K562 (cell line): ENCODE data around the gene PGM2L1. TPM values are rescaled to one million over a fixed set of nuclear protein-coding genes. Genes with fewer than 3 reads are reported as not detected.
A peak's percentile ranks its signal among the peaks of the same experiment; 100 is the strongest.

Source experiments
- BCOR ChIP-seq: fragments of 450-650 bp; IDR thresholded peaks from 2 replicates; pipeline ENCODE4 v1.6.1; 2016
- CBFA2T2 ChIP-seq: fragments of 450-650 bp; conservative IDR thresholded peaks from 2 replicates; pipeline ENCODE4 v1.6.1; 2017; ENCODE audit warnings: mild to moderate bottlenecking
- NBN ChIP-seq: fragments of 450-650 bp; IDR thresholded peaks from 2 replicates; pipeline ENCODE4 v1.6.1; 2016; ENCODE audit warnings: low read depth, mild to moderate bottlenecking
- NFE2L1 ChIP-seq: fragments of 450-650 bp; IDR thresholded peaks from 2 replicates; pipeline ENCODE4 v1.6.1; 2016; ENCODE audit warnings: missing genetic modification characterization, low read depth, mild to moderate bottlenecking, missing compliant biosample characterization, moderate library complexity, borderline replicate concordance
- RAD21 ChIP-seq, 2 experiments: fragments of 250-450 bp in 1 of 2; fragments of 450-650 bp in 1 of 2; sonication (Bioruptor Pico) in 1 of 2; formaldehyde crosslinking in 1 of 2; IDR thresholded peaks in 1 of 2; conservative IDR thresholded peaks in 1 of 2; 2 replicates each; pipeline versions ENCODE4 v1.4.0 to v1.8.0; 2020 to 2022; ENCODE audit warnings: mild to moderate bottlenecking in 2 of 2, moderate library complexity in 1 of 2
- SMC3 ChIP-seq: conservative IDR thresholded peaks from 2 replicates; pipeline ENCODE4 v1.6.1; 2011; ENCODE audit warnings: low read depth, low read length, improper control_type of control experiment; ENCODE audit not compliant: insufficient read depth
- ZFP36 ChIP-seq: fragments of 150-350 bp; IDR thresholded peaks from 2 replicates; pipeline ENCODE4 v1.6.1; 2018; ENCODE audit warnings: low read length, low read depth; ENCODE audit not compliant: partially characterized antibody
- ZNF444 ChIP-seq: fragments of 250-450 bp; sonication (Bioruptor Pico); IDR thresholded peaks from 2 replicates; pipeline ENCODE4 v1.4.0; 2020; ENCODE audit warnings: mild to moderate bottlenecking, moderate library complexity
- ZNF668 ChIP-seq: fragments of 250-450 bp; sonication (Bioruptor Pico); IDR thresholded peaks from 2 replicates; pipeline ENCODE4 v1.8.0; 2022; ENCODE audit warnings: mild to moderate bottlenecking, inconsistent platforms
- ZNF76 ChIP-seq: fragments of 250-450 bp; sonication (Bioruptor Pico); IDR thresholded peaks from 2 replicates; pipeline ENCODE4 v1.4.0; 2020; ENCODE audit warnings: mild to moderate bottlenecking, moderate library complexity, borderline replicate concordance
- polyA plus RNA-seq, 8 experiments: library from polyadenylated mRNA; depleted of rRNA in 4 of 8; stranded (reverse) in 5 of 8; unstranded in 3 of 8; fragments of >200 nt; fragmentation: Nextera tagmentation in 2 of 8; fragmentation: Illumina TruSeq in 1 of 8; extraction: Ambion mirVana in 2 of 8; extraction: Trizol in 1 of 8; gene quantifications; 2 replicates each; pipeline versions ENCODE4 v1.2.1 to v1.2.3, GENCODE V29; 2011 to 2014; ENCODE audit warnings: inconsistent platforms in 1 of 8, missing spikeins in 1 of 8
- total RNA-seq, 7 experiments: library from RNA; depleted of rRNA in 6 of 7; stranded (reverse); fragments of >200 nt in 6 of 7; fragmentation: Illumina TruSeq in 2 of 7; extraction: Trizol in 2 of 7; gene quantifications; 2 replicates each; pipeline versions ENCODE4 v1.2.1 to v1.2.3, GENCODE V29; 2011 to 2021; ENCODE audit warnings: low replicate concordance in 1 of 7
- TF ChIP-seq, protein P1 (sequence below): sonication (generic); formaldehyde crosslinking; IDR thresholded peaks from 2 replicates; pipeline ENCODE4 v1.9.0; 2022; ENCODE audit warnings: mild to moderate bottlenecking, missing genetic modification reagents
- TF ChIP-seq, protein P2 (sequence below): fragments of 250-450 bp; sonication (Bioruptor Pico); IDR thresholded peaks from 2 replicates; pipeline ENCODE4 v1.4.0; 2020; ENCODE audit warnings: mild to moderate bottlenecking, moderate library complexity
- TF ChIP-seq, protein P3 (sequence below): fragments of 450-650 bp; formaldehyde crosslinking; IDR thresholded peaks from 2 replicates; pipeline ENCODE4 v1.4.0; 2022; ENCODE audit warnings: missing genetic modification characterization
- TF ChIP-seq, protein P4 (sequence below): fragments of 450-650 bp; IDR thresholded peaks from 2 replicates; pipeline ENCODE4 v1.6.1; 2016; ENCODE audit warnings: mild to moderate bottlenecking
- TF ChIP-seq, protein P5 (sequence below), 3 experiments: IDR thresholded peaks in 2 of 3; conservative IDR thresholded peaks in 1 of 3; 2 replicates each; pipeline ENCODE4 v1.5.1; 2011 to 2012; ENCODE audit warnings: low read length in 3 of 3, mild to moderate bottlenecking in 3 of 3, control low read depth in 2 of 3, improper control_type of control experiment in 1 of 3, inconsistent platforms in 1 of 3, low read depth in 1 of 3, mixed read lengths in 1 of 3, moderate library complexity in 1 of 3; ENCODE audit not compliant: insufficient read depth in 2 of 3

PGM2L1 gene
- total and polyA plus RNA-seq, 9 of the 15 experiments (the other 6 are each of a cell fraction or from before 2014, with no cell fraction given) = 0.32 to 0.95 (median 0.63) TPM

DNA sequence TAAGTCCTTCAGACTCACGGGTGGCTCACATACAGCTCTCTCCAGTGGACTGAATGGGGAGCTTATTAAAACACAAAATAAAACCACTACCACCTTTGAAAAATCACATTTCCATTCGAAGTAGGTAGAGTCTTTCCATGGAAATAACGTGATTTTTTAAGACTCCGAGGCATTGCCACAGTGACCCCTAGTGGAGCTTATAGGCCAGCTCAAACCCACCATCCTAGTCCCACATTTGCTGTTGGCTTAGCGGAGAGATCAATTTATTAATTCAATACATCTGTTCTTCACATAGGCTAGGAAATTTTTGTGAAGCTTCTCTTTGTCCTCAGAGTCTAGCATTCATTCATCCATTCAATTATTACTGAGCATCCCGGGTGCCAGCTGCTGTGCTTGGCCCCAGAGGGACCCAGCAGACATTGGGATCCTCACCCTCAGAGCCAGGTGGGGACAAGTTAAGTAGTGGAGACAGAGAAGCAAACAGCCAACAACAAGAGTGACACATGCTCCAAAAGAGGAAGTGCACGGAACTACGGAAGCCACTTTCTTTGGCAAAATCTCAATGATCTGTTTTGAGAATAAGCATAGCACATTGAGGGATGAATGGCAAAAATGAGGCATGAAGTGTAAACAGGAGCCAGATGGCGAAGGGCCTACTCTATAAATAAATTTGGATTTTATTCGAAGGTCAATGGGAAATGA is 76.6 kb downstream of the PGM2L1 start (continued):
- TF ChIP-seq RAD21 (CRISPR knock-in tag; conservative IDR thresholded peaks at IDR 0.05 in 1 of 2, IDR thresholded peaks at IDR 0.05 in 1 of 2) (peak in 1 of 2 experiments; percentile 69; a peak in 3 of 4 replicates), ZNF668 (CRISPR knock-in tag) (no peak), SMC3 (peak; percentile 44), CBFA2T2 (no peak), ZNF444 (CRISPR knock-in tag) (no peak), NFE2L1 (tag) (no peak), ZFP36 (peak; percentile 64), BCOR (no peak), NBN (no peak), ZNF76 (no peak)
- TF ChIP-seq, protein P1, sequence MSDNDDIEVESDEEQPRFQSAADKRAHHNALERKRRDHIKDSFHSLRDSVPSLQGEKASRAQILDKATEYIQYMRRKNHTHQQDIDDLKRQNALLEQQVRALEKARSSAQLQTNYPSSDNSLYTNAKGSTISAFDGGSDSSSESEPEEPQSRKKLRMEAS = 0 out of 2 replicates have a peak, but pooled peaks have one; percentile 29
- TF ChIP-seq, protein P2, sequence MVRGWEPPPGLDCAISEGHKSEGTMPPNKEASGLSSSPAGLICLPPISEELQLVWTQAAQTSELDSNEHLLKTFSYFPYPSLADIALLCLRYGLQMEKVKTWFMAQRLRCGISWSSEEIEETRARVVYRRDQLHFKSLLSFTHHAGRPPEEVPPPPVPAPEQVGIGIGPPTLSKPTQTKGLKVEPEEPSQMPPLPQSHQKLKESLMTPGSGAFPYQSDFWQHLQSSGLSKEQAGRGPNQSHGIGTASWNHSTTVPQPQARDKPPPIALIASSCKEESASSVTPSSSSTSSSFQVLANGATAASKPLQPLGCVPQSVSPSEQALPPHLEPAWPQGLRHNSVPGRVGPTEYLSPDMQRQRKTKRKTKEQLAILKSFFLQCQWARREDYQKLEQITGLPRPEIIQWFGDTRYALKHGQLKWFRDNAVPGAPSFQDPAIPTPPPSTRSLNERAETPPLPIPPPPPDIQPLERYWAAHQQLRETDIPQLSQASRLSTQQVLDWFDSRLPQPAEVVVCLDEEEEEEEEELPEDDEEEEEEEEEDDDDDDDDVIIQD (CRISPR knock-in tag) = no peak
- TF ChIP-seq, protein P3, sequence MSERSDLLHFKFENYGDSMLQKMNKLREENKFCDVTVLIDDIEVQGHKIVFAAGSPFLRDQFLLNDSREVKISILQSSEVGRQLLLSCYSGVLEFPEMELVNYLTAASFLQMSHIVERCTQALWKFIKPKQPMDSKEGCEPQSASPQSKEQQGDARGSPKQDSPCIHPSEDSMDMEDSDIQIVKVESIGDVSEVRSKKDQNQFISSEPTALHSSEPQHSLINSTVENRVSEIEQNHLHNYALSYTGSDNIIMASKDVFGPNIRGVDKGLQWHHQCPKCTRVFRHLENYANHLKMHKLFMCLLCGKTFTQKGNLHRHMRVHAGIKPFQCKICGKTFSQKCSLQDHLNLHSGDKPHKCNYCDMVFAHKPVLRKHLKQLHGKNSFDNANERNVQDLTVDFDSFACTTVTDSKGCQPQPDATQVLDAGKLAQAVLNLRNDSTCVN (CRISPR knock-in tag) = no peak
- TF ChIP-seq, protein P4, sequence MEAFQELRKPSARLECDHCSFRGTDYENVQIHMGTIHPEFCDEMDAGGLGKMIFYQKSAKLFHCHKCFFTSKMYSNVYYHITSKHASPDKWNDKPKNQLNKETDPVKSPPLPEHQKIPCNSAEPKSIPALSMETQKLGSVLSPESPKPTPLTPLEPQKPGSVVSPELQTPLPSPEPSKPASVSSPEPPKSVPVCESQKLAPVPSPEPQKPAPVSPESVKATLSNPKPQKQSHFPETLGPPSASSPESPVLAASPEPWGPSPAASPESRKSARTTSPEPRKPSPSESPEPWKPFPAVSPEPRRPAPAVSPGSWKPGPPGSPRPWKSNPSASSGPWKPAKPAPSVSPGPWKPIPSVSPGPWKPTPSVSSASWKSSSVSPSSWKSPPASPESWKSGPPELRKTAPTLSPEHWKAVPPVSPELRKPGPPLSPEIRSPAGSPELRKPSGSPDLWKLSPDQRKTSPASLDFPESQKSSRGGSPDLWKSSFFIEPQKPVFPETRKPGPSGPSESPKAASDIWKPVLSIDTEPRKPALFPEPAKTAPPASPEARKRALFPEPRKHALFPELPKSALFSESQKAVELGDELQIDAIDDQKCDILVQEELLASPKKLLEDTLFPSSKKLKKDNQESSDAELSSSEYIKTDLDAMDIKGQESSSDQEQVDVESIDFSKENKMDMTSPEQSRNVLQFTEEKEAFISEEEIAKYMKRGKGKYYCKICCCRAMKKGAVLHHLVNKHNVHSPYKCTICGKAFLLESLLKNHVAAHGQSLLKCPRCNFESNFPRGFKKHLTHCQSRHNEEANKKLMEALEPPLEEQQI = no peak
- TF ChIP-seq, protein P5, sequence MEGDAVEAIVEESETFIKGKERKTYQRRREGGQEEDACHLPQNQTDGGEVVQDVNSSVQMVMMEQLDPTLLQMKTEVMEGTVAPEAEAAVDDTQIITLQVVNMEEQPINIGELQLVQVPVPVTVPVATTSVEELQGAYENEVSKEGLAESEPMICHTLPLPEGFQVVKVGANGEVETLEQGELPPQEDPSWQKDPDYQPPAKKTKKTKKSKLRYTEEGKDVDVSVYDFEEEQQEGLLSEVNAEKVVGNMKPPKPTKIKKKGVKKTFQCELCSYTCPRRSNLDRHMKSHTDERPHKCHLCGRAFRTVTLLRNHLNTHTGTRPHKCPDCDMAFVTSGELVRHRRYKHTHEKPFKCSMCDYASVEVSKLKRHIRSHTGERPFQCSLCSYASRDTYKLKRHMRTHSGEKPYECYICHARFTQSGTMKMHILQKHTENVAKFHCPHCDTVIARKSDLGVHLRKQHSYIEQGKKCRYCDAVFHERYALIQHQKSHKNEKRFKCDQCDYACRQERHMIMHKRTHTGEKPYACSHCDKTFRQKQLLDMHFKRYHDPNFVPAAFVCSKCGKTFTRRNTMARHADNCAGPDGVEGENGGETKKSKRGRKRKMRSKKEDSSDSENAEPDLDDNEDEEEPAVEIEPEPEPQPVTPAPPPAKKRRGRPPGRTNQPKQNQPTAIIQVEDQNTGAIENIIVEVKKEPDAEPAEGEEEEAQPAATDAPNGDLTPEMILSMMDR (IDR thresholded peaks at IDR 0.05 in 2 of 3, conservative IDR thresholded peaks at IDR 0.05 in 1 of 3; ENCODE audit: insufficient read depth in 2 of 3, low read depth in 1 of 3, low read length in 3 of 3) = peak; percentile 61 to 75 (median 71); a peak in 5 of 6 replicates
- TF ChIP-seq, all 486 proteins: peak for 9
